Left ventricle myocardium superior (tissue), 1 donor: ENCODE results near the gene GRP. TPM values are rescaled to one million over a fixed set of nuclear protein-coding genes. Genes with fewer than 3 reads are reported as not detected.

Experiments
- ATAC-seq: fragments of 200-7000 bp; cut with Tn5 transposase; one replicate; pipeline ENCODE4 v1.9.1; 2020; ENCODE audit warnings: mild to moderate bottlenecking, moderate library complexity
- DNase-seq: peaks from one replicate; pipeline ENCODE4 v3.0.0-alpha.2; 2020
- intact Hi-C: fragments of 100-400 bp; cut with micrococcal nuclease; formaldehyde crosslinking; loops from one replicate; pipeline ENCODE4 v1.11.0; 2022
- long read RNA-seq: library from polyadenylated mRNA; unstranded; transcript quantifications from one replicate; pipeline ENCODE4 v2.0.0, GENCODE V29; 2021
- total RNA-seq: library from RNA; stranded (reverse); fragmentation: NEBNext Ultra II Directional; extraction: Animal tissue kit (Norgen Biotek cat#: 25700); gene quantifications from one replicate; pipeline ENCODE4 v1.2.1, GENCODE V29; 2021
- donor health status: DM: no; HTN: yes; CAD: no; lungs with severe emphysema.

The GRP gene
- not detected for total RNA-seq
- long read RNA-seq: 0 reads

DNA sequence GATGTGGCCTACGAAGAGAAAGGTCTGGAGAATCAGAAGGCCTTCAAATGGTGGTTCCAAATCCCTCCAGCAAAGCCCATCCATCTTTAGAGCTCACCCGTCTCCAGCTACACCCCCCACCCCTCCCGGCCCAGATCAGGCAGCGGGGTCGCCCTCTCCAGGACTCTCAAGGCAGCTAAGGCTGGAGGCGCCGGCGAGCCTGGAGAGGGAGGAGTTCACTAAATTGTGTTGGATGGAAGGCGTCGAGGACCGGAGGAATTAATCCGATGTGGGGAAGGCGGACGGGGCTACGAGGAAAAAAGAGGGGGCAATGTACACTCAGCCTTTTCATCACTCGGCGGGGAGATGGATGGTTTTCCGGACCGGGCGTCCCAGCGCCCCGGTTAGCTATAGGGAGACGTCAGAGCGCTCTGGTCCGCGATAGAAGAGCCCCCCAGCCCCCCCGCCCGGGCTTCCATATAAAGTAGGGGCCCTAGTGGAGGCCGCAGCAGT lies at the start of gene GRP:
Gene GRP, plus strand, starts transcription at position 487 of the 492 bp plus-strand sequence. CDS start 108 bp downstream, outside the sequence.
- ATAC-seq (no peak), DNase-seq (no peak)
- intact Hi-C loops: no loop called here

DNA sequence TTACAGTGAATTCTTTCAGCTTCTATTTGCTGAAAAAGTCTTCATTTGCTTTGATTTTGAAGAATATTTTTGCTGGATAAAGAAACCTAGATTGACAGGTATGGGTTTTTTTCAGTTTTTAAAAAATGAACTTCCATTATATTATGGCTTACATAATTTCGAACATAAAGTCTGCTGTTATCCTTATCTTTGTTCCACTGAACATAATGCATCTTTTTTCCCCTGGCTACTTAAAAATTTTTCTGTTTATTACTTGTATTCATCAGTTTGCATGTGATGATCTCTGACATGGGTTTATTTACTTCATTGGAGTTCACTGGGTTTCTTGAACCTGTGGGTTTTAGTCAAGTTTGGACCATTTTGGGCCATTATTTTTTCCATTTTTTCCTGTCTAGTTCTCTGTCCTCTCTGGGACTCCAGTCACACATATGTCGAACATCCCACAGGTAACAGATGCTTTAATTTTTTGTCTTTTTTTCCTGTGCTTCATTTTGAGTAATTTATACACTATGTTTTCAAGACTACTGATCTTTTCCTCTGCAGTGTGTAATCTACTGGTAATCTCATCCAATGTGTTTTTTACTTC lies 47.2 kb upstream of the GRP start:
- intact Hi-C loops: no loop called here
- ATAC-seq (no peak), DNase-seq (no peak)

DNA sequence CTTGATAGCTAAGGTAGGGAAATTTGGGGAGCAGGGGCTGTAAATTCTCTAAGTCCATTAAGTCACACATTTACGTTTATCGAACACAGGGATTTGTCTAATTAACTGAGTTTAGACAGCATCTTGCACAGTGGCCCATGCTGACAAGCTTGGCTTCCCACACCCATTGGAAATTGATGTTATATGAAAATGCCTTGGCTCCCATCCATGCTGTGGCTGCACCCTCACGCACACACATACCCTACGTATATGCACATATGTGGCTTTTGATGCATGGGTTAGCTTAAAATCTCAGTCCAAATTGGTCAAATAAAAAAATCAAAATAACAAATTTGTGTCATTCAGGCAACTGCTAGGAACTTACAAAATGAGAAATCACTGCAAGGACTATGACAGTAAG lies 42.5 kb upstream of the GRP start:
- ATAC-seq (no peak), DNase-seq (no peak)
- intact Hi-C loops: no loop called here

DNA sequence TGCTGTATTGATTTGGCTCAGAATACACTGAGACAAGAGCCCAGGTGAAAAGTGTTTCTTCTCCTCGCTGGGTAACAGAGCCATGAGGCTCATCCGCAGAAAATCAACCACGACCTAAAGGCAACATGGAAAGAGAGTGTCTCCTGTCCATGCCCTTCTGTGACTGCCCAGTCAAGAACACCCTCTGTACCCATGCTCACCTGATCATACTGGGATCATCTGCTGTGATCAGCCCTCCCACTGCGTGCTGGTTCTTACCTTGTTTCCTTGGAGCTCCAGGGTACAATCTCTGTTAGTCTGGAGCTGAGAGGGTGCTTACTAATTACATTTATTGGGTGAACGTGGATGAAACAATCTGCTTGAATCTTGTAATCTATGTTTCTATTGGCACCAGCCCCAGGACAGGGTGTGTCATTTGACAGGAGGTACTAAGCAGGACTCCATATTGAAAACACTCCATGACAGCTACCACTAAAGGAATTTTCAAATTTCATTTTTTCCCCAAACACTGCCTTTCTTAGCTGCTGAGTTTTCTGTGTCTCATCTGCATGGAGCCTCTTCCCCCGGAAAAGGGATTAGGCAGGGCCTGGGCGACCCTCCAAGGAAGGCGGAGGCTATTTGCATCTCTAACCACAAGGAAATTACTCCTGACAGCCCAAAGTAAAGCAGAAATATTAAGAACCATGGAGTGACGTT lies 39.7 kb upstream of the GRP start:
- intact Hi-C loops: no loop called here
- ATAC-seq (no peak), DNase-seq (no peak)

DNA sequence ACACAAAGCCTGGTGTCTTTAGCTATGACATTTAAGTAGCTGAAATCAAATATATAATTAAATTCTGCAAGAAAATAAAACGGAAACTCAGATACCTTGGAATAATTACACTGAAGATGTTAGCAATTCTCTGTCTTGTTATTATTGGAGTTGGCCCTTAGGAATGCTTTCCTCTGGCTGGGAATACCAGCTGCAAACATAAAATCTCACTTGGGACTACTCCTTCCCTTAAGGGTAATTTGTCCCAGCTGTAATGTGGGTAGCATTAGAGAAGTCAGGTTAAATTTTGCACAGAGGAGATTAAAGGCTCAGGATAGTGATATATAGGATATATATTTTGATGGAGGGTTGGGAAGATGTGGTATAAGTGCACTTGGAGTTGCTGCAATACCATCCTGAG lies 37.3 kb upstream of the GRP start:
- intact Hi-C loops: no loop called here
- DNase-seq (no peak), ATAC-seq (no peak)

DNA sequence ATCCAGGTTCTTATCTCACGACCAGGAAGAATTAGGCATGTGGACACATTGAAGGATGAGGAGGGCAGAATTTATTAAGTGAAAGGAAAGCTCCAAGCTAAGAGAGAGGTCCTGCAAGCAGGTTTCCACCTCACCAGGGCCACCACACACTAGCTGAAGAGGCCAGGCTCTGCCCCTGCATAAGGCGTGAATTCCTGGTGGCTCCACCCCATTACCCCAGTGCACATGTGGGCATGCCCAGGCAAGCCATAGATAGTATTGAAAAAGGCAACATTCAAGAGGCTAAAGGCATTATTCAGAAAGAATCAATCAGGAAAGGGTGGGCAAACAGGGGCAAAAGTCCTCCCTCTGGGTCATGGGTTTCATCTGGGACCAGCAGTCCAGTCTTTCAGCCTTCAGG lies 30.9 kb upstream of the GRP start:
- ATAC-seq: no peak
- intact Hi-C loops: no loop called here

DNA sequence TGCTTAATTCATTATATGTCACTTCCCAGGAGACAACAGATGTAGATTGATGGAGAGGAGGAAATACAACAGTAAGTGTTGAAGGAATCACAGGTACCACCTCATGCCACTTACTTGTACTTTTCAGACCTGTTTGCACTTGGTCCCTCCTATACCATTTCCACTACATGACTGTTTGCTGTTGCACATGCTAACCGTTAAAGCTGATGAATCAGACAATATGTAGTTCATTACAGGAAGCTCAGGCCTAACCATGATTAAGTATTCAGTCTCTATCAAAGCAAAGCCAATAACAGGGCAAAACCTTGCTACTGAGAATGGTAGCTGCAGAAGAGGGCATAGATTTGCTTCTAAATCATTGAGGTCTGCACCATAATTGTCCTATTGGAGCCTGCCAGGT lies 30.2 kb upstream of the GRP start:
- intact Hi-C loops: no loop called here

More for the DNA sequence above, 30.9 kb upstream of the GRP start:
- DNase-seq: no peak

DNA sequence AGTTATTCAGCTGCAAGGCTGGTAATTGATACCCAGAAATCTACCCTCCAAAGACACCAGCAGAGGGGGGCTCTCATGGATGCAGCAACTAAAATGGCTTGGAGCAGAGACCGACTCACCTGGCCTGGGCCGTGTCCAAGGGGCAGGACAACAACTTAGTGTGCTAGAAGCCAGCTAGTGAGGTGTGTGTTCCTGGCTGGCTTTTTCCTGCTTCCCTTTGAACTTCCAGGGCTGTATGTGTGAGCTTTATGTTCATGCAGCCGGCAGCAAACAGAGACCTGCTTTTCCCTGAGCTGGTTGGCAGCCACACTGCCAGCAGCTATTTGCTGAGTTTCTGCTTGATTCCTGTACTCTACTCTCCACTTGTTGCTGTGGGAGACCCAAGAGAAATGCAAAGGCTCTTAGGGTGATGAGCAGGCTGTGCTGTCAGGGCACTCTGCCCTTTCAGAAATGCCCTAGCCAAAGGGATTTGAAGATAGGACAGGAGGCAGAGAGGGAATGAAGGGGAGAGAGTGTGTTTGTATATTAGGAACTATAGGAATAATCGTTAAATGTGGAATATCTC lies 23.7 kb upstream of the GRP start:
- intact Hi-C loops: no loop called here
- ATAC-seq: no peak
- DNase-seq: no peak

More for the DNA sequence above, 30.2 kb upstream of the GRP start:
- no peak for ATAC-seq
- DNase-seq: no peak

DNA sequence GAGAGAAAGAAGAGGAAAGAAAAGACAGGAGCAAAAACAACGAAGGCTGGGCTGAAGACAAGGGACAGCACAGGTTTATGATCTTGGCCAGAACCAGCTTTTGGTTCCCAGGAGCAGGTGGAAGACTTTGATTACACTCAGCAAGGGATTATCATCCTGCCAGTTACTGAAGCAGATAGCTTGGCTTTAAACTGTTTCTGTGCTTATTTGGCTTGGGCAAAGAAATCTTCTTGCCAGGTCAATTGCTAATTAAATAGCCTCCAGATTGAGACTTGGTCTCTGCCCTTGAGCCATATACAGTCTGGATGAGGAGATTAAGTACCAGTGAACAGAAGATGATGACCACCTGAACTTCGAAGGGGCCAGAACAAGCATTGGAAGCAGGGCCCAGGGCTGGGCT lies 22.3 kb upstream of the GRP start:
- ATAC-seq (no peak), DNase-seq (no peak)
- intact Hi-C loops: no loop called here

DNA sequence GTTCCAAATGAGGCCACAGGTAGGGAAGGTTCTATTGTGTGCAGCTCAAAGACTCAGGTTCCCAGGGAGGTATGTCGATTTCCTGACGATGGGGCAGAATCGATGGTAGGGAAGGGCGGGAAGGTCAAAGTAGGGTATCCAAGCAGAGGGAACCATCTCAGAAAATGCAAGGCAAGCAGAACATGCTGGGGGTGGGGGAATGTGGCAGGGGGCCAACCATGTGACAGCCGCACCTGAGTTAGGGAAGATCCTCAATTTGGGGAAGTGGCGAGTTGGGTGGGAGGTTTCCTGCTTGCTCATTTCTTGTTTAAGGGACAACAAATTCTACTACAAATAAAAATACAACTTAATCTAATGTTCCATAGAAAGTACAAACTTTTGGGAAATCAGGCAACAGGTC lies 21.7 kb upstream of the GRP start:
- no peak for DNase-seq
- intact Hi-C loops: no loop called here
- no peak for ATAC-seq

DNA sequence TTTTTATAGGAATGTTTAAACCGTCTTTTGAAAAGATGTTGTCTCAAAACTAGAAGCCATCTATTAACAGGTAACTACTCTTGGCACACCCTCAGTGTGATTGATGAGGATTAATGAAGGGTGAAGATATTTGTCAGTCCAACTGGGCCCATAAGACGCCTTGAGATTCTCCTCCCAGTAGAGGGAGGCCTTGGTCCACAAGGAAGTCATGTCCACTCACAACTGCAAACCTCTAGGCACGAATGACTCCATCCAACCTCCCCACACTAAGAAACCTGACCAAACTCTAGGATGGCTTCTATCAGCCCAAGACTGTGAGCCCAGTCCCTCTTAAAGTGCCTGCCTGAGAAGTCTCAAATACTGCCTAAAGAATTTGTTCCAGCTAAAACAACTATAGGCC lies 19.2 kb upstream of the GRP start:
- intact Hi-C loops: no loop called here
- ATAC-seq (no peak), DNase-seq (no peak)

DNA sequence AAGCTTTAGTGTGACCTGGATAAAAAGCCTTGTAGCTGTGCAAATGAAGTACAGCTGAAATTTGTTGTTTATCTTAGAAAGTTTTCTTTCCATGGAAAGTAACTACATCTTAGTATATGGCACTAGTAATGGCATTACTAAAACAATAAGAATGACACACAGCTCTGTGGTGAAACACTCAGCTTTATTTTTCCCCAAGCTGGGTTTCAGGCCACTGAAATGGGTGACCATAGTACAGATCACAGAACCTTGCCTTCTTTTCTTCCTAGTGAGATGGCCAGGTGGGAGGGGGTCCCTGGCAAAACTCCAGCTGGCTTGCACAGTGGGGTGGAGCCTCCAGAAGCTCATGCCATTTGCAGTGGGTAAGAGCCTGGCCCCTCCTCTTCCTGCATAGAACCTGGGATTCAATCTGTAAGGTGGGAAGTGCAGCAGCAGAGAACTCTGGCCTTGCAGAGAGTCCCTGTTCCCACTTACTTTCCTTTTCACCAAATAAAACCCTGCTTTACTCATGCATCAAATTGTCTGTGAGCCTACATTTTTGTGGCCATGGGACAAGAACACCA lies 17.6 kb upstream of the GRP start:
- ATAC-seq (no peak), DNase-seq (no peak)
- intact Hi-C loops: no loop called here

DNA sequence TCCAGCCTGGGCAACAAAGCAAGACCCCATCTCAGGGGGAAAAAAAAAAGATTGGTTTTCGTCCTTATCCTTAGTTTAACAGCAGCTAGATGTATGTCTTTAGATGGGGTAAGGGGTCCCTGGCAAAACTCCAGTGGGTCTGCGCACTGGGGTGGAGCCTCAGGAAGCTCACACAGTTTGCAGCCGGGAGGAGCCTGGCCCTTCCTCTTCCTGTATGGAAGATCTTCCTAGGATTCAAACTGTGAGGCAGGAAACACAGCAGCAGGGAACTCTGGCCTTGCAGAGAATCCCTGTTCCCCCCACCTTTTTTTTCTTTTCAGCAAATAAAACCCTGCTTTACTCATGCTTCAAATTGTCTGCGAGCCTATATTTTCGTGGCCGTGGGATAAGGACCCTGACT lies 12.5 kb upstream of the GRP start:
- ATAC-seq: no peak

DNA sequence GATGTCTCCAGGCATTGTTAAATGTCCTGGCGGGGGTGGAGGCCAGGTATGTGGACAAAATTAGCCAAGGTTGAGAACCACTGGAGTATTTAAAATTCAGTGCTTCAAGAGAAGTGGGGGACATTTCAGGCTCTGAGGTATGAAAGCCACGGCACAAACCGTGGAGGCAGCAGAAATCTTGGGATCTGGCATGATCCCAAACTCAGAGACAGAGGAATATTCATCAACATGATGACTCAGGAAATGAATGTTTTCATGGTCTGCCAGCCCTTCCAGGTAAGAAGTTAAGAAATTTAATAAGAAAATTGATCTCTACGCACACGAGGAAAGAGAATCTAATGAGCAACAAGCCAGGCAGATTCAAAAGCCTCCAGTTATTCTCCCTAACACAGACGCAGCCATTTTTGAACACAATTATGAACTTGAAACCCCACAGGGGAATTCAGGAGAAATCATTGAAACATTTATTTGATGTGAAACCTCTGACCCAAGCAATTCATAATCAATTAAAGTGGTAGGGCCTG lies 11.3 kb upstream of the GRP start:
- intact Hi-C loops: no loop called here
- DNase-seq: no peak
- no peak for ATAC-seq

More for the DNA sequence above, 12.5 kb upstream of the GRP start:
- intact Hi-C loops: no loop called here
- no peak for DNase-seq

DNA sequence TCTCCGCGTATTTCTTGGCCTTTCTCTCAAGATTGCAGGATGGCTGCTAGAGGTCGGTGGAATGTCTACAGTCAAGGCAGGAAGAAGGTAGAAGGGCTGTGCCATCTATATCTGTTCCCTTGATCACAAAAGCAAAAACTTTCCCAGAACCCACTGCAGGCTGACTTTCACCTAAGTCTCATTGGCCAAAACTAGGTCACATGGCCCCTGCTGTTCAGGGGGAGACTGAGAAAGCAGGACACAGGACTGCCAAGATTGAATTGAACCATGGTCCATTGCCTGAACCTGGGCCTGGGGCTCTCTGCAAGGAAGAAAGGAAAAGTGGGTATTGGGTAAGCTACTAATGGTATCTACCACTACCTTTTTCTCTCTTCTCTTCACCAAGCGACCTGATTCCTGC lies 9.7 kb upstream of the GRP start:
- DNase-seq: no peak
- intact Hi-C loops: no loop called here
- ATAC-seq: no peak

DNA sequence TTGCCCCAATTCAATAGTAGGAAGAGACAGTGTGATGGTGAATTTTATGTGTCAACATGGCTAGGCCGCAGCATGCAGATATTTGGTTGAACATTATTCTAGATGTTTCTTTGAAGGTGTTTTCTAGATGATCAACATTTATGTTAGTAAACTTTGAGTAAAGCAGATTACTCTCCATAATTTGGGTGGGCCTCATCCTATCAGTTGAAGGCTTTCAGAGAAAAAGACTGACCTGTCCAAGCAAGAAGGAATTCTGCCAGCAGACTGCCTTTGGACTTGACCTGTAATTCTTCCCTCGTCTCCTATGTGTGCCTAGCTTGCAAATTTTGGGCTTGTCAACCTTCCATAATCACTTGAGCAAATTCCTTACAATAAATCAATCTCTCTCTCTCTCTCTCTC lies 8.3 kb upstream of the GRP start:
- no peak for DNase-seq
- no peak for ATAC-seq
- intact Hi-C loops: no loop called here

DNA sequence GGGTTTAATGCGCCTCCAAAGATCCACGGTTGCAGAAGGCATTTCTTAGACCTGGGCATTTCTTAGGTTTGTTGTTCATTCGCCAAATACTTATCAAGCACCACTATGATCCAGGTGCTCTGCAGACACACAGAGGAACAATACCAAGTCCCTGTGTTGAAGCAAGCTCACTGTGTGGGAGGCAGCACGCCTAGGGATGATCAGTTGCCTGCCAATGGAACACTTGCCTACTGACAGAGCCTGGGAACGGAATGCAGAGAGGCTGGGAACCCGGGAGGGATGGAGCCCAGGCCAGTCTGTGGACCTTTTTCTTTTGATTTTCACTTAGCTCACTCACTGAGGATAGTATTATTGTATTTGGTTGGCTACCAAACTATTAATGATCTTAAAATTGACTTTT lies 1.9 kb upstream of the GRP start:
- intact Hi-C loops: no loop called here
- DNase-seq (no peak), ATAC-seq (no peak)

DNA sequence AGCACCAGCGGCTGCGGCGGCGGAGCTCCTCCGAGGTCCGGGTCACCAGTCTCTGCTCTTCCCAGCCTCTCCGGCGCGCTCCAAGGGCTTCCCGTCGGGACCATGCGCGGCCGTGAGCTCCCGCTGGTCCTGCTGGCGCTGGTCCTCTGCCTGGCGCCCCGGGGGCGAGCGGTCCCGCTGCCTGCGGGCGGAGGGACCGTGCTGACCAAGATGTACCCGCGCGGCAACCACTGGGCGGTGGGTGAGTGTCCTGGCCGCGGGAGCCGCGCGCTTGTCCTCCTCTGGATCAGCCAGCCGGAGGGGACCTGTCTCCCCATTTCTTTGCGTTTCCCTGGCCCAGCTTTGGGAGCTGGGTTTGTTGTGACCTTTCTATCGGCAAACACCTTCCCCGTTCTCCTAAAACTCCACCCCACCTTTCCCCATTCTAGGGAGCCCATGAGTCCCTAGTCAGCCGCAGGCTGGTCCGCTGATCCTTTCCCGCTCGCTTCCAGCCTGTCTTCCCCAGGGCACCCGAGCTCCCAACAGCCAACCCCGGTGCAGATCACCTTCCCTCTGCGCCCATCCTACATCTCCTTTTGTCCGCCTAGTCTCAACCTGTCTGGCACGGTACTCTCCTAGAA lies 316 bp downstream of the GRP start:
- DNase-seq (no peak), ATAC-seq (no peak)
- intact Hi-C loops: no loop called here

DNA sequence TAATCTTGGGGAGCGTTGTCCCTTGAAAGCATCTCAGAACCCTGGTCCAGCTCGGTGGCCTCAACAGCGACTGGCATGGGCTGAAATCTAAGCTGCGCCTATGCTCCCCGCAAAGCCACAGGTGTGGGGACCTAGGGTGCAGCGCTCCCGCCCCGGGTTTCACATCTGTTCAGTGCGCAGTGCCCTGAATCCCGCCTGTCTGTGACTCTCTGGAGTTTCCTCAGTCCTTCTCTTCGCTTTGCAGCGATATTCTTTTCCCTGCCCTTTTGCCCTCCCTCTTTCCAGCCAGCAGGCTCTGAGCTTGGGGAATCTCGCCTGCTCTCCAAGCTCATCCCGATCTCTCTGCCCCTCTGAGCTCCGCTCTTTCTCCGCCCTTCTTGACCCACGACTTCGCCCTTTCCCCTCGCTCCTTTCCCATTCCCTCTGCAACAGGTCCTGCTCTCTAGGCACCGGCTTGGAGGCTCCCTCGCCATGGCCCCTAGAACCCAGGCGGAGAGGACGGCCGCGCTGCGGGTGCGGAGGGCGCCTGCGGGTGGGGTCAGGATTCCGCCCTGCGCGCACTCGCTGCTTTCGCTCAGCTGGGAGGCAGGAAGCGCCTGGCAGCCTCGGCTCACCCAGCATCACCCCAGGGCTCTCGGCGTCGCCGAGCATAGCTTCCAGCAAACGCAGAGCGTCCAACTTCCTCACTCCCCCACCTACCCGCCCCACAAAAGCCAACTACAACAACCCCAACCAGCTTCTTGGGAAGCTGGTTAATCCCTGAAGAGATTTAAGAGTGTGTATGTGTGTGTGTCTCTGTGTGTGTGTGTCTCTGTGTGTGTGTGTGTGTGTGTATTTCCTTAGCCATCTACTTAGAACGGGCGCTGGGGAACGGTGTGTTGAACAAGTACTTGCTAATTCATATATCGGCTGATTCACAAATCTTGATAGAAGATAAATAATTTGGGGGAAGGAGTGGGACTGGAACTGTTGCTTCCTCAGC lies 1.1 kb downstream of the GRP start:
- intact Hi-C loops: no loop called here
- DNase-seq (no peak), ATAC-seq (no peak)
